ENCODE measurements around the gene SAT1.

- TF ChIP-seq POLR2A (IDR thresholded peaks at IDR 0.05; ENCODE audit: low read depth, low read length) (no peak), TAF1 (IDR thresholded peaks at IDR 0.05; ENCODE audit: borderline replicate concordance, low read depth, low read length) (no peak), POLR2AphosphoS5 (IDR thresholded peaks at IDR 0.05; ENCODE audit: low read depth, low read length) (no peak)
Observed at GRCh38 chrX:23764188-23764984, 18.6 kb upstream of the SAT1 start.

Measured in GM12892 (cell line).